Measurements from ENCODE around the gene SHOC2.

- TF ChIP-seq ZNF629 (CRISPR knock-in tag; conservative IDR thresholded peaks at IDR 0.05) (no peak), ZBTB8A (CRISPR knock-in tag; IDR thresholded peaks at IDR 0.05; ENCODE audit: borderline replicate concordance, low read depth) (no peak), CTCF (CRISPR knock-in tag; IDR thresholded peaks at IDR 0.05) (no peak), ZNF75D (CRISPR knock-in tag; IDR thresholded peaks at IDR 0.05; ENCODE audit: borderline replicate concordance) (no peak)
Observed at GRCh38 chr10:110916554-110917346, 2.7 kb upstream of the SHOC2 start.
